Breast epithelium (tissue), 4 donors: ENCODE measurements around the gene CFAP57. TPM values are rescaled to one million over a fixed set of nuclear protein-coding genes. Genes with fewer than 3 reads are reported as not detected.

Experiments used
- DNase-seq, 2 donors: peaks; one replicate each; pipeline ENCODE4 v3.0.0-alpha.2; 2019; ENCODE audit warnings: low spot score in 2 of 2
- H3K27ac ChIP-seq, 2 donors: fragments of 200-600 bp; sonication (generic) in 1 of 2; one replicate each; pipeline ENCODE4 v1.5.1; 2016 to 2019; ENCODE audit warnings: mild to moderate bottlenecking in 1 of 2
- H3K27me3 ChIP-seq, 2 donors: fragments of 200-600 bp; sonication (generic) in 1 of 2; one replicate each; pipeline versions ENCODE4 v1.5.1 to v1.6.0; 2017 to 2019; ENCODE audit warnings: control low read depth in 1 of 2, mild to moderate bottlenecking in 1 of 2
- H3K36me3 ChIP-seq: fragments of 200-600 bp; one replicate; pipeline ENCODE4 v1.5.1; 2019
- H3K4me1 ChIP-seq, 2 donors: fragments of 200-600 bp; sonication (generic); one replicate each; pipeline ENCODE4 v1.5.1; 2016 to 2019; ENCODE audit warnings: control low read depth in 1 of 2
- H3K4me3 ChIP-seq, 3 donors: fragments of 200-600 bp; sonication (generic); 1 replicate in 2 of 3; 2 replicates in 1 of 3; pipeline ENCODE4 v1.5.1; 2016 to 2019; ENCODE audit warnings: mild to moderate bottlenecking in 3 of 3, moderate library complexity in 2 of 3
- H3K9me3 ChIP-seq, 2 donors: fragments of 200-600 bp; sonication (generic) in 1 of 2; one replicate each; pipeline ENCODE4 v1.5.1; 2016 to 2019; ENCODE audit warnings: control low read depth in 1 of 2
- POLR2A ChIP-seq: fragments of 450-650 bp; IDR thresholded peaks from one replicate; pipeline ENCODE4 v1.6.1; 2016; ENCODE audit warnings: antibody characterized with exemption, mild to moderate bottlenecking, moderate library complexity
- POLR2AphosphoS5 ChIP-seq, 3 donors: sonication (generic); formaldehyde crosslinking; IDR thresholded peaks; one replicate each; pipeline ENCODE4 v1.6.1; 2017; ENCODE audit warnings: antibody characterized with exemption in 3 of 3
- intact Hi-C: fragments of 100-400 bp; cut with DNase I; formaldehyde crosslinking; loops from one replicate; pipeline ENCODE4 v1.15.1; 2023; ENCODE audit warnings: low total_unique reads
- total RNA-seq, 3 donors: library from RNA; depleted of rRNA; stranded (reverse); fragments of >200 nt; gene quantifications; one replicate each; pipeline ENCODE4 v1.1.0, GENCODE V29; 2016
- TF ChIP-seq, protein P1 (sequence below), 3 donors: fragments of 450-650 bp; IDR thresholded peaks; one replicate each; pipeline ENCODE4 v1.5.1; 2016 to 2017; ENCODE audit warnings: antibody characterized with exemption in 3 of 3, mild to moderate bottlenecking in 3 of 3, moderate library complexity in 3 of 3

CFAP57 gene
- total RNA-seq, 3 donors from 2014 or later = 0.16 to 0.88 (median 0.66) TPM

GRCh38 chr1:43214501-43215444 is 42.6 kb downstream of the CFAP57 start:
- no peak for TF ChIP-seq POLR2AphosphoS5 (IDR thresholded peaks at IDR 0.05)
- TF ChIP-seq, protein P1, sequence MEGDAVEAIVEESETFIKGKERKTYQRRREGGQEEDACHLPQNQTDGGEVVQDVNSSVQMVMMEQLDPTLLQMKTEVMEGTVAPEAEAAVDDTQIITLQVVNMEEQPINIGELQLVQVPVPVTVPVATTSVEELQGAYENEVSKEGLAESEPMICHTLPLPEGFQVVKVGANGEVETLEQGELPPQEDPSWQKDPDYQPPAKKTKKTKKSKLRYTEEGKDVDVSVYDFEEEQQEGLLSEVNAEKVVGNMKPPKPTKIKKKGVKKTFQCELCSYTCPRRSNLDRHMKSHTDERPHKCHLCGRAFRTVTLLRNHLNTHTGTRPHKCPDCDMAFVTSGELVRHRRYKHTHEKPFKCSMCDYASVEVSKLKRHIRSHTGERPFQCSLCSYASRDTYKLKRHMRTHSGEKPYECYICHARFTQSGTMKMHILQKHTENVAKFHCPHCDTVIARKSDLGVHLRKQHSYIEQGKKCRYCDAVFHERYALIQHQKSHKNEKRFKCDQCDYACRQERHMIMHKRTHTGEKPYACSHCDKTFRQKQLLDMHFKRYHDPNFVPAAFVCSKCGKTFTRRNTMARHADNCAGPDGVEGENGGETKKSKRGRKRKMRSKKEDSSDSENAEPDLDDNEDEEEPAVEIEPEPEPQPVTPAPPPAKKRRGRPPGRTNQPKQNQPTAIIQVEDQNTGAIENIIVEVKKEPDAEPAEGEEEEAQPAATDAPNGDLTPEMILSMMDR (IDR thresholded peaks at IDR 0.05) = no peak
- TF ChIP-seq POLR2A = no peak
- intact Hi-C loops = no loop called here

GRCh38 chr1:43217747-43218146 is 45.6 kb downstream of the CFAP57 start:
- intact Hi-C loops = no loop called here
- no peak overlapping the region for H3K4me3 ChIP-seq

More at GRCh38 chr1:43214501-43215444, 42.6 kb downstream of the CFAP57 start:
- Histone ChIP-seq H3K4me1 (no peaks in the 10 kb centered on the region), H3K36me3 (no peaks in the 10 kb centered on the region), H3K9me3 (no peaks in the 10 kb centered on the region), H3K27me3 (no peaks in the 10 kb centered on the region), H3K4me3 (no peak overlapping the region), H3K27ac (no peak overlapping the region)
- no peak for DNase-seq

GRCh38 chr1:43220905-43221778 is 49.0 kb downstream of the CFAP57 start:
- DNase-seq = no peak
- TF ChIP-seq POLR2A = no peak
- no peak for TF ChIP-seq POLR2AphosphoS5 (IDR thresholded peaks at IDR 0.05)
- TF ChIP-seq, protein P1 (IDR thresholded peaks at IDR 0.05) = no peak
- no peaks in the 10 kb centered on the region for H3K9me3 ChIP-seq
- no peaks in the 10 kb centered on the region for H3K27me3 ChIP-seq
- H3K4me3 ChIP-seq = no peak overlapping the region
- no peaks in the 10 kb centered on the region for H3K36me3 ChIP-seq
- intact Hi-C loops = no loop called here
- no peaks in the 10 kb centered on the region for H3K4me1 ChIP-seq
- H3K27ac ChIP-seq = no peak overlapping the region

More at GRCh38 chr1:43217747-43218146, 45.6 kb downstream of the CFAP57 start:
- Histone ChIP-seq H3K27me3 (no peaks in the 10 kb centered on the region), H3K9me3 (no peaks in the 10 kb centered on the region), H3K27ac (no peak overlapping the region), H3K4me1 (no peaks in the 10 kb centered on the region), H3K36me3 (no peaks in the 10 kb centered on the region)
- TF ChIP-seq POLR2A (no peak), POLR2AphosphoS5 (IDR thresholded peaks at IDR 0.05) (no peak)
- TF ChIP-seq, protein P1 (IDR thresholded peaks at IDR 0.05) = no peak
- no peak for DNase-seq

DNA sequence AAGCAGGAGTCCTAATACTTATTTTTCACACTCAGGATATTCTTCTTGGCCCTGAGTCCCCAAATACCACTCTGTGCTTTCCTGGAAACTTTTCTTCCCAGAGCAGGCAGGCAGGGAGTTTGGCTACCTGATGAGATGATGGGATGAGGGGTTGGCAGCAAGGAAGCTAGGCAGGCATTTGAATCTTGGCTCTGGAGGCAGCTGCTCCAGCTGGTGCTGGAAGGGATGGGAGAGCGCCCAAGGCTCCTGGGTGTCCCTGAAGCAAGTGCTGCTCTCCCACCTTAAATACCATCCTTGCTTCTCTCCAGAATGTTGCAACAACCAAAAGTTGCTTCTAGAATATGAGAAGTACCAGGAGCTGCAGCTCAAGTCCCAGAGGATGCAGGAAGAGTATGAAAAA is 49.7 kb downstream of the CFAP57 start:
- Histone ChIP-seq H3K4me1 (no peaks in the 10 kb centered on the region), H3K27me3 (no peaks in the 10 kb centered on the region), H3K27ac (no peak overlapping the region), H3K36me3 (no peaks in the 10 kb centered on the region), H3K9me3 (no peaks in the 10 kb centered on the region), H3K4me3 (no peak overlapping the region)
- TF ChIP-seq, protein P1 (IDR thresholded peaks at IDR 0.05) = no peak
- no peak for TF ChIP-seq POLR2A
- TF ChIP-seq POLR2AphosphoS5 (IDR thresholded peaks at IDR 0.05) = no peak
- no peak for DNase-seq
- intact Hi-C loops = no loop called here
